K562 (cell line): ENCODE measurements around the gene KCNC3. TPM values are rescaled to one million over a fixed set of nuclear protein-coding genes. Genes with fewer than 3 reads are reported as not detected.

ENCODE experiments used
- ARID2 ChIP-seq: fragments of 450-650 bp; IDR thresholded peaks from 2 replicates; pipeline ENCODE4 v1.6.1; 2017; ENCODE audit warnings: antibody characterized with exemption, mild to moderate bottlenecking
- ATF4 ChIP-seq: fragments of 450-650 bp; formaldehyde crosslinking; IDR thresholded peaks from 2 replicates; pipeline ENCODE4 v1.4.0; 2022; ENCODE audit warnings: mild to moderate bottlenecking, moderate library complexity
- HCFC1 ChIP-seq: IDR thresholded peaks from 2 replicates; pipeline ENCODE4 v1.6.1; 2012; ENCODE audit warnings: low read depth, low read length, improper control_type of control experiment
- NUFIP1 ChIP-seq: fragments of 450-650 bp; IDR thresholded peaks from 2 replicates; pipeline ENCODE4 v1.6.1; 2018; ENCODE audit not compliant: partially characterized antibody
- POLR2B ChIP-seq: fragments of 450-650 bp; IDR thresholded peaks from 2 replicates; pipeline ENCODE4 v1.6.1; 2018; ENCODE audit warnings: low read depth; ENCODE audit not compliant: partially characterized antibody
- PRDM10 ChIP-seq: fragments of 450-650 bp; IDR thresholded peaks from 2 replicates; pipeline ENCODE4 v1.6.1; 2018; ENCODE audit not compliant: partially characterized antibody
- RREB1 ChIP-seq: fragments of 250-450 bp; sonication (Bioruptor Pico); IDR thresholded peaks from 2 replicates; pipeline ENCODE4 v1.4.0; 2020
- THAP12 ChIP-seq: fragments of 250-450 bp; sonication (Bioruptor Pico); IDR thresholded peaks from 2 replicates; pipeline ENCODE4 v1.9.0; 2021; ENCODE audit warnings: mild to moderate bottlenecking, inconsistent platforms
- ZBTB8A ChIP-seq: fragments of 450-650 bp; IDR thresholded peaks from 2 replicates; pipeline ENCODE4 v1.6.1; 2018; ENCODE audit warnings: mild to moderate bottlenecking, moderate library complexity; ENCODE audit not compliant: partially characterized antibody
- ZNF124 ChIP-seq: sonication (generic); formaldehyde crosslinking; IDR thresholded peaks from 2 replicates; pipeline ENCODE4 v1.8.1; 2022; ENCODE audit warnings: missing genetic modification reagents
- polyA plus RNA-seq, 8 experiments: library from polyadenylated mRNA; depleted of rRNA in 4 of 8; stranded (reverse) in 5 of 8; unstranded in 3 of 8; fragments of >200 nt; fragmentation: Nextera tagmentation in 2 of 8; fragmentation: Illumina TruSeq in 1 of 8; extraction: Ambion mirVana in 2 of 8; extraction: Trizol in 1 of 8; gene quantifications; 2 replicates each; pipeline versions ENCODE4 v1.2.1 to v1.2.3, GENCODE V29; 2011 to 2014; ENCODE audit warnings: inconsistent platforms in 1 of 8, missing spikeins in 1 of 8
- total RNA-seq, 7 experiments: library from RNA; depleted of rRNA in 6 of 7; stranded (reverse); fragments of >200 nt in 6 of 7; fragmentation: Illumina TruSeq in 2 of 7; extraction: Trizol in 2 of 7; gene quantifications; 2 replicates each; pipeline versions ENCODE4 v1.2.1 to v1.2.3, GENCODE V29; 2011 to 2021; ENCODE audit warnings: low replicate concordance in 1 of 7

Gene KCNC3
- total and polyA plus RNA-seq, 9 of the 15 experiments (the other 6 are each of a cell fraction or from before 2014, with no cell fraction given): 0.03 to 26.2 (median 2.0) TPM

GRCh38 chr19:50357178-50358100 lies 28.3 kb upstream of the KCNC3 start (continued):
- peak; percentile 43; the same call in 1 of the 2 replicates for TF ChIP-seq RREB1 (CRISPR knock-in tag)
- peak; percentile 28; the same call in 1 of the 2 replicates for TF ChIP-seq THAP12 (CRISPR knock-in tag)
- no peak for TF ChIP-seq ZNF124 (CRISPR knock-in tag)
- 0 out of 2 replicates have a peak, but pooled peaks have one; percentile 24 for TF ChIP-seq ARID2
- no peak for TF ChIP-seq ATF4 (CRISPR knock-in tag)
- peak; percentile 94 for TF ChIP-seq PRDM10
- TF ChIP-seq ZBTB8A: no peak
- no peak for TF ChIP-seq NUFIP1
- peak; percentile 34 for TF ChIP-seq HCFC1
- peak; percentile 47 for TF ChIP-seq POLR2B
